Esophagus (tissue), 2 donors: Measurements from ENCODE around the gene ABCF3. TPM values are rescaled to one million over a fixed set of nuclear protein-coding genes. Genes with fewer than 3 reads are reported as not detected.

Experiments
- H3K27ac ChIP-seq, 2 donors: one replicate each; pipeline ENCODE4 v1.5.1; 2013; ENCODE audit warnings: low read depth in 2 of 2, mild to moderate bottlenecking in 2 of 2, inconsistent platforms in 1 of 2, low read length in 1 of 2, moderate library complexity in 1 of 2
- H3K27me3 ChIP-seq, 2 donors: one replicate each; pipeline ENCODE4 v1.6.1; 2013; ENCODE audit warnings: low read length in 2 of 2, control low read depth in 1 of 2, mild to moderate bottlenecking in 1 of 2; ENCODE audit not compliant: insufficient read depth in 2 of 2, control insufficient read depth in 1 of 2
- H3K36me3 ChIP-seq, 2 donors: one replicate each; pipeline ENCODE4 v1.6.1; 2013; ENCODE audit warnings: low read length in 1 of 2; ENCODE audit not compliant: control insufficient read depth in 2 of 2, insufficient read depth in 2 of 2
- H3K4me1 ChIP-seq, 2 donors: one replicate each; pipeline ENCODE4 v1.6.1; 2013; ENCODE audit warnings: low read length in 1 of 2; ENCODE audit not compliant: control insufficient read depth in 2 of 2, insufficient read depth in 2 of 2
- H3K4me3 ChIP-seq, 2 donors: one replicate each; pipeline ENCODE4 v1.5.1; 2013; ENCODE audit warnings: low read length in 2 of 2, mild to moderate bottlenecking in 2 of 2, low read depth in 1 of 2, moderate library complexity in 1 of 2
- H3K9me3 ChIP-seq, 2 donors: one replicate each; pipeline ENCODE4 v1.6.1; 2013; ENCODE audit warnings: mild to moderate bottlenecking in 2 of 2, low read depth in 1 of 2, low read length in 1 of 2, moderate library complexity in 1 of 2; ENCODE audit not compliant: control insufficient read depth in 2 of 2, insufficient read depth in 1 of 2
- WGBS, 2 donors: extraction: QIAGEN DNeasy Blood & Tissue Kit; methylation state at CpG; one replicate each; pipeline ENCODE4 v1.1.7; 2013; 5-methylcytosine and 5-hydroxymethylcytosine counted together
- polyA plus RNA-seq, 2 donors: library from polyadenylated mRNA; stranded (reverse); fragments of 200-250 nt; gene quantifications; one replicate each; pipeline ENCODE4 v1.2.3, GENCODE V29; 2013
- donor health status: healthy with polysubstance abuse.
- donor health status: Bipolar disorder and iron deficiency.

ABCF3 gene
- polyA plus RNA-seq, 2 donors, result 42.3 to 42.4 TPM

DNA sequence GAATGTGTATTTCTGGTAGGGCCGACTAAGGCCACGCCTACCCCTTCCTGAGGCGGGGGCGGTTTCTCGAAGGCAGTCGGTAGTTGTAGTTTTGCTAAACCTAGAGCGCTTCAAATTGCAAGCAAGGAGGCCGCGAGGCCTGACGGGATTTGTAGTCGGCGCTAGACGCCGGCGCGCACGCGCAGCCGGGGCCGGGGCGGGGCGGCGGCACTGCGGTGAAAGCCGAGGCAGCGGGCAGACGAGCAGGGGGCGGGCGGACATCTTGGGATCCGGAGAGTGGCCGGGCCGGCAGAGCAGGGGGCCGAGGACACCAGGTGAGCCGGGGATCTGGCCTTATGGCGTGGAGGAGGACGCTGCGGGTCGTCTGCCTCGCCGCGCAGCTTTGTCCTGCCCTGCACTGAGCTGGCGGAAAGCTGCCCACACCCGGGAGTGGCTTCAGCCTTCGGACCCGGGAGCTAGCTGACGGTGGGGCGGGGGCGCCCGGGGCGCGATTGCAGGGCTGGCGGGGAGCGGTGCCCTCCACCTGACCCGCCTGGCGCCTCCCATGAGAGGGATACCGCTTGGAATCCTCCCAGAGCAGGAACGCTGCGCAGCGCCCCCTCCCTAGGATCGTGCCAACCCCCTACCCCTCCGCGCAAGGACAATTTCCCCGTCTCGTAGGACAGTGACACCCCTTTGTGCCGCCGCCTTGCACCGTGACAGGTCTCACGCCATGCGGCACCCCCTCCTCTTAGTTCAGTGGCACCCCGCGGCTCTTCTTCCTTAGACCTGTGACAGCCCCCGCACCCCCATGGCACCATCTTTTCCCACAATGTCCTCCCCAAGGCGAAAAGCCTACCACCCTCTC lies 11.1 kb upstream of the ABCF3 start, which contains the start of gene AP2M1:
TSS of gene AP2M1 (plus strand) at position 210 of the 847 bp plus-strand sequence. CDS start 2,139 bp downstream, outside the sequence.
- Histone ChIP-seq H3K36me3 (peaks cover 3 to 35% of the 10 kb centered on the region in 2 donors), H3K27ac (peak within 1 kb of the TSS; percentile 84 to 95), H3K27me3 (no peaks in the 10 kb centered on the region), H3K4me3 (peak within 1 kb of the TSS; percentile 91 to 97), H3K9me3 (no peaks in the 10 kb centered on the region), H3K4me1 (peaks cover 6 to 19% of the 10 kb centered on the region in 2 donors)
- 0% methylated on average over 59 to 73 of the region's 73 CpGs for WGBS, 2 donors

DNA sequence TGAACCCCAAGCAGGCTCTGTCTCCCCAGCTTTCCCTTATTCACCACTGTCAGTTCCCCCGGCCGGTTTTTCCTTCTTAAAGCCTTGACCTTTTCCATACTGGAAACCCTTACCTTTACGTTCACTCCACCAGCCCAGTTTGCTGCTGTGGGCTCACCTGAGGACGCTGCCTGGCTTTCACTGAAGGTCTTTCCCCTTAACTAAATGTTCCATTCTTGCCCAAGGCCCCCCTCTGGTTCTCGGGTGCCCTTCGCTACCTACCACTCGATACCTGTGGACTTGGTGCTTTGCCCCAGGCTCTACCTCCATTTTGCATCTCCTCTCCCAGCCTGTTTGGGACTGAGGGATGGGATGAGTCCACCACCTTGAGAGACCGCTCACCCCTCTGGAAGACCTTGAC lies 10.5 kb upstream of the ABCF3 start:
- Histone ChIP-seq H3K4me3 (peak overlapping the region; percentile 91 to 97), H3K4me1 (peaks cover 6 to 19% of the 10 kb centered on the region in 2 donors), H3K36me3 (peaks cover 9 to 37% of the 10 kb centered on the region in 2 donors), H3K27ac (peak overlapping the region; percentile 84 to 95), H3K9me3 (no peaks in the 10 kb centered on the region), H3K27me3 (no peaks in the 10 kb centered on the region)
- 19 to 20% methylated on average over 8 of the region's 8 CpGs for WGBS, 2 donors

DNA sequence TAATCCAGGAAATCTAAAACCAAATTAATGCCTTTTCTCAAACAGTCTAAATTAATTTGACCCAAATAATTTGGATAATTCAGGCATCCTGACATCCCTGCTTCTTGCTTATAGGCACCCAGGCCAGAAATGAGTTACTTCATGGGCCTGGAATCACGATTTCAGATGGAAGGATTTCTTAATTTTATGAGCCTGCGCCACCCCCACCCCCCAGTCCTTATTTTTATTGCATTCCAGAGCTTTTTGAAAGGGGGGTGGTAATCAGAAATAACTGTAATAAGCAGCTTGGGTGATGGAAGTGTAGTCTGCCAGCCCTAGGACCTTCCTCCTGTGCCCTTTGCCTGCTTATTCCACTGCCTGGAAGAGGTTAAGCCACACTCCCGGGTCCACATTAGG lies 10.0 kb upstream of the ABCF3 start:
- H3K4me1 ChIP-seq, result peaks cover 6 to 19% of the 10 kb centered on the region in 2 donors
- H3K36me3 ChIP-seq, result peaks cover 14 to 39% of the 10 kb centered on the region in 2 donors
- H3K27me3 ChIP-seq, result no peaks in the 10 kb centered on the region
- no peaks in the 10 kb centered on the region for H3K9me3 ChIP-seq
- peak overlapping the region; percentile 3 to 97 for H3K4me3 ChIP-seq
- H3K27ac ChIP-seq, result peak overlapping the region; percentile 38 to 72
- 25 to 28% methylated on average over 3 of the region's 3 CpGs for WGBS, 2 donors

DNA sequence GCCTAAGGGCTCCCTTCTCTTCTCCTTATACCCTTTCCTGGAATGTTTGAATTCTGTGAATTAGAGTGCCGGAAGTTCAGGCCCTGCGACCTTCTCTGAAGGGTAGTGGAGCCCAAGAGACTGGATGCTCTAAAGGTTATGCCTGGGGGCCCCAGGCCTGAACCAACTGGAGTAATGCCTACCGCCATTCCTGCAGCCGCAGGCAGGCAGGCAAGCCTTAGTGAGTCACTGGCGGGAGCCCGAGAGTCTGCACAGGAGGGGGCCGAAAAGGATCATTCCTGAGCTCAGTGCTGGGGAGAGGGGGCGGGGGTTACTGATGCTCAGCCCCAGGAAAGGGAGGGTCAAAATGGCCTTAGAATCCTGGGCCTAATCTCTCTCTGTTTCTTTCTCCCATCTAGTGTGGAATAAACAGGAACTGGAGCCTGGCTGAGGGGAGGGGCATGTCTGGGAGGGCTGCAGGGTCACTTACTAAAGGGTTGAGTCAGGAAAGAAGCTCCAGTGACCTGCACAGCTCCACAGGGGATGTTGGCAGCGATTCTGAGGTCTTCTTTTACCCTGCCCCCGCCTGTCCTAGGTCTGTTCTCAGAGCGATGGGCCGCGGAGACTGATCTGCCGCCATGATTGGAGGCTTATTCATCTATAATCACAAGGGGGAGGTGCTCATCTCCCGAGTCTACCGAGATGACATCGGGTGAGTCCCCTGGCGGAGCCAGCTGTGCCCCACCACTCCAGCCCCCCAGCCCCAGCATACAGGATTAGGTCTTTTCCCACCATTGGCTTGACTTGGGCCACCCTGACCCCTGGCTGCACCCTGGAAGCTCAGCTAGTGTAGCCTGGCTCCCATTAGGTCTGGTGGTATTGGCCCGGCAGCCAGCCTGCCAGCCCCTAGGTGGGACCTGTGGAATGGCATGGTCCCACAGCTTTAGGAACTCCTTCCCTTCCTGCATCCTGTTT lies 9.3 kb upstream of the ABCF3 start:
- Histone ChIP-seq H3K9me3 (no peaks in the 10 kb centered on the region), H3K4me3 (peak overlapping the region; percentile 3 to 97), H3K4me1 (peaks cover 6 to 16% of the 10 kb centered on the region in 2 donors), H3K27ac (peak overlapping the region; percentile 38 to 72), H3K36me3 (peaks cover 20 to 44% of the 10 kb centered on the region in 2 donors), H3K27me3 (no peaks in the 10 kb centered on the region)
- WGBS, 2 donors, result 31 to 43% methylated on average over 19 of the region's 19 CpGs

DNA sequence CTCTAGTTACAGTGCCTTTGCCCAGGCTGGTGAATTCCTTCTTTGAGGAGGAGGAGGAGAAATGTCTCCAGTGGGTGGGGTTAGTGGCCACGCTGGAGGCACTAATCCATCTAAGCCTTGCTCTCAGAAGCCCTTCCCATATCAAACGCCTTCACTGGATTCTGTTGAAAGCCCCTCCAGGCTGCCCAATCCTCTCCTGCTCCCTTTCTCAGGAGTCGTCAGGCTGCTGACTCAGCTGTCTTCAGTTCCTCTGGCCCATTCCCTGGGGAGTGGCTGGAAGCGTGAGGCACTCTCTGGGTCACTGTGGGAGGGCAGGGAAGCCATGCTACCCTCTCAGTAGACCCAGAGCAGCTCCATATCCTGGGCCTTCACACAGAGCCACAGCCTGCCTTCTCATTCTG lies 8.7 kb upstream of the ABCF3 start:
- no peaks in the 10 kb centered on the region for H3K9me3 ChIP-seq
- H3K4me3 ChIP-seq, result no peak overlapping the region
- WGBS, 2 donors, result 27 to 32% methylated on average over 4 of the region's 4 CpGs
- peaks cover 6 to 16% of the 10 kb centered on the region in 2 donors for H3K4me1 ChIP-seq
- no peaks in the 10 kb centered on the region for H3K27me3 ChIP-seq
- H3K27ac ChIP-seq, result peak overlapping the region; percentile 38 to 72
- peaks cover 26 to 46% of the 10 kb centered on the region in 2 donors for H3K36me3 ChIP-seq

- H3K9me3 ChIP-seq, result no peaks in the 10 kb centered on the region
- H3K27ac ChIP-seq, result no peak overlapping the region
- H3K4me1 ChIP-seq, result peaks cover 6 to 16% of the 10 kb centered on the region in 2 donors
- peaks cover 30 to 51% of the 10 kb centered on the region in 2 donors for H3K36me3 ChIP-seq
- H3K27me3 ChIP-seq, result no peaks in the 10 kb centered on the region
- H3K4me3 ChIP-seq, result no peak overlapping the region
- WGBS, 2 donors, result 90 to 93% methylated on average over 14 of the region's 14 CpGs
Measured at GRCh38 chr3:184177767-184178306, 8.2 kb upstream of the ABCF3 start.

- WGBS, 2 donors, result 86 to 95% methylated on average over 13 of the region's 13 CpGs
- no peak overlapping the region for H3K4me3 ChIP-seq
- peaks cover 6 to 16% of the 10 kb centered on the region in 2 donors for H3K4me1 ChIP-seq
- peaks cover 36 to 56% of the 10 kb centered on the region in 2 donors for H3K36me3 ChIP-seq
- no peaks in the 10 kb centered on the region for H3K9me3 ChIP-seq
- H3K27me3 ChIP-seq, result no peaks in the 10 kb centered on the region
- no peak overlapping the region for H3K27ac ChIP-seq
Measured at GRCh38 chr3:184178521-184179138, 7.4 kb upstream of the ABCF3 start.

GRCh38 chr3:184180165-184180564 lies 5.8 kb upstream of the ABCF3 start:
- H3K36me3 ChIP-seq, result peaks cover 40 to 62% of the 10 kb centered on the region in 2 donors
- no peaks in the 10 kb centered on the region for H3K9me3 ChIP-seq
- no peak overlapping the region for H3K27ac ChIP-seq
- WGBS, 2 donors, result 91 to 92% methylated on average over 6 of the region's 6 CpGs
- no peak overlapping the region for H3K4me3 ChIP-seq
- no peaks in the 10 kb centered on the region for H3K27me3 ChIP-seq
- peaks cover 6 to 16% of the 10 kb centered on the region in 2 donors for H3K4me1 ChIP-seq

GRCh38 chr3:184181596-184181995 lies 4.4 kb upstream of the ABCF3 start:
- H3K36me3 ChIP-seq, result peaks cover 40 to 62% of the 10 kb centered on the region in 2 donors
- no peaks in the 10 kb centered on the region for H3K27me3 ChIP-seq
- 94 to 95% methylated on average over 9 of the region's 9 CpGs for WGBS, 2 donors
- no peak overlapping the region for H3K4me3 ChIP-seq
- H3K4me1 ChIP-seq, result peaks cover 6 to 17% of the 10 kb centered on the region in 2 donors
- no peak overlapping the region for H3K27ac ChIP-seq
- H3K9me3 ChIP-seq, result no peaks in the 10 kb centered on the region
